SKM-1 (cell line): Measurements from ENCODE around the gene EPRS1.
"Not testable (repeated sequence)": the region's sequence is repeated elsewhere in the genome, so short reads cannot be mapped to it uniquely, and the experiment has no call there.

ENCODE experiments used
- DNase-seq: peaks from one replicate; lab custom pipeline; 2025; ENCODE audit not compliant: unreplicated experiment; lab: John Stamatoyannopoulos, UW

EPRS1 gene

GRCh38 chr1:220046052-220046930, at the start of gene EPRS1:
Gene EPRS1 (minus strand): TSS chr1:220046505. CDS start chr1:220046388, 117 bp downstream.
- peak; percentile 98 for DNase-seq

- peak; percentile 78 for DNase-seq
Measured at GRCh38 chr1:220094016-220094911, 48.0 kb upstream of the EPRS1 start, which contains the start of gene IARS2. Gene IARS2 (plus strand): TSS chr1:220094132. CDS start chr1:220094217, 85 bp downstream.

GRCh38 chr1:220093361-220094015, 47.2 kb upstream of the EPRS1 start:
- DNase-seq, result no peak

GRCh38 chr1:220092694-220093093, 46.4 kb upstream of the EPRS1 start:
- no peak for DNase-seq

DNA sequence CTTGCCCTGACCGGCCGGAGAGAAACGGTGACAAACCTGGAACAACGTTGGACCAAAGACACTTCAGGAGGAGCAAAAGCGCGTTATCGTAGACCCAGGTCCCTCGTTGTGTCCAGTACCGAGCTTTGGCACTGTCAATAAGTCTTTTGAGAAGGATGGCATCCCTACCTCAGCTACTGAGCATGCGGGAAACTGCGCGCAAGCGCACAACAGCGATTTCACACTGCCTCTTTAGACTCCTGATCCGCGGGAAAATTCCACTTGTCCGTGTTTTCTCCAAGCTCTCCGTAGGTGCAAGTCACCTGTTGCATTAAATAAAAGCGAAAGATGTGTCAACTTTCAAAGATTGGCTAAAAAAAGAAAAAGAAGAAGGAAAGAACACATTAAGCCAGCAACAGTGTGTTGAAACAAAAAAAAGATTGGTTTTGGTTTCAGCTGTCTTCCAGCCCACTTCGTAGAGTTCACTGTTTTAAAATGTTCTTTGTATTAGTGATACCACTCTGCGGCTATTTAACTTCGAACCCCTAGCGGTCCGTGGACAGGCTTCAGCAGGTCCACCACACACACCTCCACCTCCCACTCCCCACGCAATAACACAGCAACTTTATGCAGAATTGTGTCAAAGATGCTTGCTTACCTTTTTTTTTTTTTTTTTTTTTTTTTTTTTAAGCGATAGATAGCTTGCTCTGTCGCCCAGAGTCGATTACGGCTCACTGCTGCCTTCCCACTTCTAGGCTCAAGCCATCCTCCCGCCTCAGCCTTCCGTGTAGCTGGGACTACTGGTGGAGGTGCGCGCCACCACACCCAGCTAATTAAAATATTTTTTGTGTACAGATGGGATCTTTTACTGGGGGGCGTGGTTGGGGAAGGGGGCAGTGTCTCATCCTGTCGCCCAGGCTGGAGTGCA, 43.6 kb upstream of the EPRS1 start, which contains the start of gene BPNT1:
TSS of gene BPNT1 (minus strand) at position 139 of the 907 bp plus-strand sequence. CDS start 9,942 bp downstream, outside the sequence.
- peak; percentile 98 for DNase-seq

DNA sequence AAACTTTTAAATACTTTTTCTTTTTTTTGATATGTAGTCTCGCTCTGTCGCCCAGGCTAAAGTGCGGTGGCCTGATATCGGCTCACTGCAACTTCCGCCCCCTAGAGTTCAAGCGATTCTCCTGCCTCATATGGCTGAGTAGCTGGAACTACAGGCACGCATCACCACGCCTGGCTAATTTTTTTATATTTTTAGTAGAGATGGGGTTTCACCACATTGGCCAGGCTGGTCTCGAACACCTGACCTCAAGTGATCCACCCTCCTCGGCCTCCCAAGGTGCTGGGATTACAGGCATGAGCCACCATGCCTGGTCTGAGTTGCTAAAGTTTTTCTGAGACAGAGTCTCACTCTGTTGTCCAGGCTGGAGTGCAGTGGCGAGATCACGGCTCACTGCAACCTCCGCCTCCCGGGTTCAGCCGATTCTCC, 40.0 kb upstream of the EPRS1 start:
- DNase-seq, result not testable (repeated sequence)

- DNase-seq, result no peak
Measured at GRCh38 chr1:220084460-220084859, 38.2 kb upstream of the EPRS1 start.

DNA sequence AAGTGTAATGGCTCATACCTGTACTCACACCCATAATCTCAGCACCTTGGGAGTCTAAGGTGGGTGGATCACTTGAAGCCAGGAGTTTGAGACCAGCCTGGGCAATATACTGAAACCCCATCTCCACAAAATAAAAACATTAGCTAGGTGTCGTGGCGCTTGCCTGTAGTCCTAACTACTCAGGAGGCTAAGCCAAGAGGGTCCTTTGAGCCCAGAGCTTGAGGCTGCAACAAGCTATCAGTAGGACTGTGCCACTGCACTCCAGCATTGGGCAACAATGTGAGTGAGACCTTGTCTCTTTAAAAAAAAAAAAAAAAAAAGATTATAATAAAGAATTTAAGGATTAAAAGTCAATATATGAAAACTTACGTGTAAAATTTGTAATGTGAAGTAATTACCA, 31.6 kb upstream of the EPRS1 start:
- DNase-seq, result no peak

DNA sequence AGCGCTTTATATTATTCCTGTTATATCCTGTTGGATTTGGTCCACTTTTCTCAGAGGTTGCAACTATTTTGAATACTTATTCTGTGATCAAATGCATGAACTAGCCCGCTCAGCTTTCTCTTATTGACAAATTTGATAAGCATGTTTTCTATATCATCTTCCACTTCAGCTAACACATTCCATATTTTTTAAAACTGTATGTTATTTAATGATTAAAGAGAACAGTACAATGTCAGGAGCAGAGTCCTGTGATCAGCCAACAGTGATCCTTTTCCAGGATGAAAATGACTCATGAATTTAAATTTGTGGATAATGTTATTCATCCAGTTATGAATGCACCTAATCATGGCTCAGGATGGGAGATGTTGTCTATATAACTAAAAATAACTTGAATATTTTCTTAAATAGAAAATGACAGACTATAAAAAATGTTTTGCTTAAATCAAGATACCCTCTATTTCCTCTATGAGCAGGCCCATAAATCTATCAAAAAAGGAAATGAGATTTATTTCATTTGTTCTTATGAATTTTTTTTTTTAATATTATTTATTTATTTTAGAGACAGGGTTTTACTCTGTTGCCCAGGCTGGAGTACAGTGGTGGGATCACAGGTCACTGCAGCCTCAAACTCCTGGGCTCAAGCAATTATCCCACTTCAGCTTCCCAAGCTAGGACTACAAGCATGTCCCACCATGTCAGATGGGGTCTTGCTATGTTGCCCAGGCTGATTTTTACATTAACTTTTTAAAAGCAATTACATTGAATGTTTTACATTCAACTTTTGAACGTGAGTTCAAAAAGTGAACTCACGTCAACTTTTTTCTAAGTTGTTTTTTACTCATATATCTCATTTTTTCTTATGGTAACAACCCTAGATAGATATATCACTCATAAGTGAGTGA, 30.8 kb upstream of the EPRS1 start:
- DNase-seq, result no peak

DNA sequence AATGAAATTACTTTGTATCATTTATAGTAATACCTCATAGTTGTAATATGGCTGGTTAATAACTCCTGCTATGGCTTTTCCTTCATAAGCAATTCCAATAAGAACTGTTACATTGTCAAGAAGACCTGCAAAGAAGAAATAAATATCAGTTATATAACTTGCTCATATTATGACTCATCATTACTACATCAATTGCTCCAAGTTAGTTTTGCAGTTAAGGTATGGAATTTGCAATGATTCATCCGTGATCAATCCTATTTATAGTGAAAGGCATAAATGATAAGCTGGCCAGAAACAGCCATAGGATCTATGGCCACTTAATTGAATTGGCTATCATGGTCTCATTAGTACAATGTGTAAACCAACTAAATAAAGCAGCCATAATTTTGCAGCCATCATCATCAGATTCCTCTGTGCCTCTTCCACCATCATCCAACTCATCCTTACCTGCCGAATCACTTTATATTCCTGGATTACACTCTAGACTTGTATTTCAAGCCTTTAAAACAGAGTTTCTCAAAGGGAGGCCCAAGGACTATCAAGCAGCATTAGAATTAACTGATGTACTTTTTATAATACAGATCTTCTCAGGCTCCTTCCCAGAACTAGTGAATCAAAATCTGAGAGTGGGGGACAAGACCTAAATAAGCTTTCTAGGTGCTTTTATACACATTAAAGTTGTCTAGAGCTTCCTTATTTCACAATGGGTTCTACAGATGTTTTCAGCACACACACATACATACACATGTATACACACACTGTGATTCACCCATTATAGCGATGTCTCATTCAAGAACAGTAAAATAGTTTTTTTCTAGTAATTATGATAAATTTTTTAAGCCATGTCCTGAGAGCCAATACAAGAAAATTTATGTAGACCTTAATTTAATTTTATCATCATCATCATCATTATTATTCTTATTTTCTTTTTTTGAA, 21.2 kb upstream of the EPRS1 start:
- no peak for DNase-seq

- DNase-seq, result no peak
Measured at GRCh38 chr1:220062629-220063028, 16.3 kb upstream of the EPRS1 start.

DNA sequence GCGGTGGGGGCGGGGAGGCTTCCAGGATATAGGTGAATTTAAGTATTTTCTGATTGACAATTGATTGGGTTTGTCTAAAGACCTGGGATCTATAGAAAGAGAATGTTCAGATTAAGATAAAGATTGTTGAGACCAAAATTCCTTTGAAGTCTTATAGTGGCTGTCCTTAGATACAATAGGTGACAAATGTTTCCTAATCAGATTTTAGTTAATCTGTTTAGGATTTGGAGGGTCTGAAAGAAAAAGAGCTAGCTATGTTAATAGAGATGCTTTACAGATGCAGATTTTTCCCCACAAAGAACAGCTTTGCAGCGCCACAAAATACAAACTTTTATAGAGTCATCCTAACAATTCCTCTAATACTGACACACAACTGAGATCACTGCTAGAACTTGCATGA, 14.6 kb upstream of the EPRS1 start:
- DNase-seq, result no peak

DNA sequence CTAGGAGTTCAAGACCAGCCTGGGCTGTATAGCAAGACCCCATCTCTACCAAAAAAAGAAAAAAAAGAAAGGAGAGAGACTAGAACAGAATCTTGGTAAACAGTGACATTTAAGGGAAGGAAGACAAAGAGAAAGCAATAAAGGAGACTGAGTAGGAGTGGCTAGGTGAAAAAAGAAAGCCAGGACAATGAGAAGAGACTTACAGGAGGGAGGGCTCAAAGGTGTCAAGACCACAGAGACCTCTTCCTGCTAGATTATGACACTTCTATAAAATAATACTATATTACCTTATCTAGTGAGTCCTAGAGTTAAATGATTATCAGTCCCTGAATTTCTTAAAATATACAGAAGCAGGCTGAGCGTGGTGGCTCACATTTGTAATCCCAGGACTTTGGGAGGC, 10.1 kb upstream of the EPRS1 start:
- DNase-seq, result no peak

DNA sequence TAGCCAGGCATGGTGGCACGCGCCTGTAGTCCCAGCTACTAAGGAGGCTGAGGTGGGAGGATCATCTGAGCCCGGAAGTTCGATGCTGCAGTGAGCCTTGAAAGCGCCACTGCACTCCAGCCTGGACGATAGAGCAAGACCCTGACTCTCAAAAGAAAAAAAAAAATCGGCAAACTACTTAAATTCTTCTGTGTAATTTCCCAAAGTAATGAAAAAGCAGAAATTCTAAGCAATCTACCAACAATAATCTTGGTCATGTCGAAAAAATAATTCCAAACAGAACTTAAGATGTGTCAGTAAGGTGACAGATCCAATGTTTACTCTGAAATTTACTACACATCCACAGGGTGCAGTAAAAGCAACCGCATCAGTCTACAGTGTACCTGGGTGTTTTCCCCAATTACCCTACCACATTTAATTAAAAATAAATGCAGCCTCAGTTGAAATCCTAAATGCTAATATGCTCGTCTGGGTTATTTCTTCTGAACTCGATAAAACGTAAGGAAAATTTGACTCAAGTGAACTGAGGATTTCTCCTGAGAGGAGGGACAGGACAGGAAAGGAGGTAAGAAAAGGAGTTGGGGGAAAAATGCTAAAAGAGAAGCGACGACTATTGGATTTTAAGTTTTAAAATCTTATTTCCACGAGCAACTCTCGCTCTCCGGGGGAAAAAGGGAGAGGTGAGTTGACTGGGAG, 801 bp downstream of the EPRS1 start:
- no peak for DNase-seq

DNA sequence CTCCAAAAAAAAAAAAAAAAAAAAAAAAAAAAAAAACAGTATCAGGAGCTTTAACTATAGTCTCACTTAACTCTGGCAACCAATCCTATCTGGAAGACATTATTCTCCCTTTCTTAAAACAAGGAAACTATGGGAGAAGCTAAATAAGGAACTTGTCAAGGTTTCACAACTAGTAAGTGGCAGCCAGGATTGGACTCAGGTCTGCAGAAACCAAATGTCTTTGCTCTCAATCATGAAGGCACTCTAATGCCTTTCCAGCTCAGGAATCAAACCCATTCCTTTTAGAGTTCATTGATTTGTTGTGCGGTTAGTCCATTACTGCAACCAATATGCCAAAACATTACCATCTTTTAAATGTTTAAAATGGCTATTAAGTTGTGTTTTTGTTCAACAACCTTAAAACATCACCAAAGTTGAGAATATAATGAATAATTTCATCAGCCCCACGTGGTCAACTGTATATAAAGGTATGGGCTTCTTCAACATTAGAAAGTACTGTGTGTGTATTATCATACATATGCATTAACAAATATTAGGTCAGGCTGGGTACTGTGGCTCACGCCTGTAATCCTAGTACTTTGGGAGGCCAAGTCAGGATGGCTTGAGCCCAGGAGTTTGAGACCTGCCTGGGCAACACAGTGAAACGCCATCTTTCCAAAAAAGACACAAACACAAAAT, 1.5 kb downstream of the EPRS1 start:
- peak; percentile 30 for DNase-seq

DNA sequence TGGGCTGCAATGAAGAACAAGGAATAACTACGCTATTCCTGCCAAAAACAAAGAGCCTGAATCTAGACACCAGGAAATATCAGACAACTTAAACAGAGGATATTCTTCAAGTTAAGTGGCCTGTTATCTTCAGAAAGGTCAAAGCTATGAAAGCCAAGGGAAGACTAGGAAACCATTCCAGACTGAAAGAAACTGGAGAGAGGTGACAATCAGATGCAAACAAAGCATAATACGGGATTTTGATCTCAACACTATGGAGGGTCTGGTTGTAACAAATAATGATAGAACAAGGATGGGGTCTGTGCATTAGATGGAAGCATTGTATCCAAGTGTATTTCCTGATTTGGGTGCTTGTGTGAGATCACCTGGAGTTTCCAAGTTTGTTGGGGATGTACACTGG, 2.7 kb downstream of the EPRS1 start:
- no peak for DNase-seq
